COR-L47 (cell line): ENCODE data around the gene AGAP5.

ENCODE experiments used
- DNase-seq: peaks from one replicate; lab custom pipeline; 2025; lab: John Stamatoyannopoulos, UW

AGAP5 gene

GRCh38 chr10:73625884-73626752 lies 71.8 kb downstream of the AGAP5 start:
- peak; percentile 90 for DNase-seq

GRCh38 chr10:73625004-73625883 lies 72.7 kb downstream of the AGAP5 start:
- DNase-seq, result no peak
